GM18499 (cell line): Measurements from ENCODE around the gene GPATCH2L.

Source experiments
- ATAC-seq: cut with Tn5 transposase; IDR thresholded peaks from one replicate; pipeline ENCODE4 v1.9.1; 2021; ENCODE audit warnings: moderate number of reproducible peaks; ENCODE audit not compliant: insufficient read depth, unreplicated experiment

GPATCH2L gene

DNA sequence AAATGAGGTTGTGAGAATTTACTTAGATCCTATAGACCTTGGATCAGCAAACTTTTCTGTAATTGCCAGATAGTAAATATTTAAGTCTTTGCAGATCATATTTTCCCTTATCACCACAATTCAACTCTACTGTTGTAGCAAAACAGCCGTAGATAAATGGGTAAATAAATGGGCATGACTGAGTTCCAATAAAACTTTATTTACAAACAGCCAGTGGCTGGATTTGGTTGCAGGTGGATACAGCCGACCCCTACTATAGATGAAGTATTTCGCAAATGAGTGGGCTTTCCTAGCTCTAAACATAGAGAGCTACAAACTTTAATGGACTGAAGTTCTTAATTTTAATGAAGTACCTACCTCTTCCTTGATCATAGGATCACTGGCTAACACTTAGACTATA lies 100.7 kb downstream of the GPATCH2L start:
- no peak for ATAC-seq

DNA sequence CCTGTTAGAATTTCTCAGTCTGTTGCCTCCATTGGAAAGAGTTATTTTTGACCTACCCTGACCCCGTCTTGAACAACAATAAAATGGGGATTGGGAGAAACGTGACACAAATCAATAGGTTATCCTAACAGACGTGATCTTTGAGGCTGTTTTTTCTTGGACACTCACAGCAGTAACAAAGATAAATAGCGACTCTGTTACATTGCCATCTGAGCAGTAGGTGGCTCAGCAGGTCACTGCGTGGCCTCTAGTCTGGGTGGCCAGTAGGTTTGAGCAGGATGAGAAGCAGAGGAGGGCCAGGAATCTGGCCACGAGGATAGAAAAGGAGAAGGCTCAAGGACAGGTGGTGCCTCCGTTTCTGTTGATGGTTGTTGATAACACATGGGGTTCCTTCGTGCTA lies 101.4 kb downstream of the GPATCH2L start:
- no peak for ATAC-seq

DNA sequence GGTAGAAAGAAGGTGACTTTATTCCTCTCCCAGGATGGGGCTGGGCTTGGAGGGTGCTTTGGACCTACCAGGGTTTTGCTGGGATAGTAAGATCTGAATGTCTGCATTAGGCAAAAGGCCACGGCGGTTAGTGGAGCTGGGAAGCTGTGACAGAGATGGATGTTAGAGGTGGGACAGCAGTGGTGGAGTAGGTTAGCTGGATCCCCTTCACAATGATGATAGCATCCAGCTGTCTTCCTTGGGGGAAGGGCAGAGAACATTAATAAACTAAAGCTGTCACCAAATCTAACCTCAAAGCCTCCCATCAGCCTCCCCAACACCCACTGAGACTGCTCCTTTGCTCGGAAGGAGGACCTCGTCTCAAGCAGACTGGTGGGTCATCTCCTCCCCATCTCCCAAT lies 104.8 kb downstream of the GPATCH2L start:
- ATAC-seq, result no peak

DNA sequence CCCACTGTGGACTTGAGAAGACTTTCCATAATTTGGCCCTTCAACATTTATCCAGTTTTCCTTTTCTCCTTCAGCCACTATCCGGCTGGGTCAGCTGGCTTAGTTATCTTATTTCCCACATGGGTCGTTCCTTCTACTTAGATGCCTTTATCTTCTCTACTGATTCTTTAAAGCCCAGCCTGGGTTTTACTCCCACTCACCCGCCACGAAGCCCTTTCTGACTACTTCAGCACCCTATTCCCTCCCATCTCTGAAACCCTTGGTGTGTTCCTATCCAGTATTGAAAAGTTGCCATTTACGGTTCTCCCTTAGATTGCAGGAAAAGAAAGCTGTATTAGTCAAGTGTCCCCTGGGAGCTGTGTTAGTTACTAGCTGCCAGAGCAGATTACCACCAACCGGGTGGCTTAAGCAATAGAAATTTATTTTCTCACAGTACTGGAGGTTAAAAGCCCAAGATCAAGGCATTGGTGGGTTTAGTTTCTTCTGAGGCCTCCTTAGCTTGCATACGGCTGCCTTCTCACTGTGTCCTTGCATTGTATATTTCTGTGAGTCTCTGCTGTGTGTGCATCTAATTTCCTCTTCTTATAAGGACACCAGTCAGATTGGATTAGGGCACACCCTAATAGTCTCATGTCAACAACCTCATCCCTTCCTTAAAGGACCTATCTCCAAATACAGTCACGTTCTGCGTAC lies 105.5 kb downstream of the GPATCH2L start:
- no peak for ATAC-seq

DNA sequence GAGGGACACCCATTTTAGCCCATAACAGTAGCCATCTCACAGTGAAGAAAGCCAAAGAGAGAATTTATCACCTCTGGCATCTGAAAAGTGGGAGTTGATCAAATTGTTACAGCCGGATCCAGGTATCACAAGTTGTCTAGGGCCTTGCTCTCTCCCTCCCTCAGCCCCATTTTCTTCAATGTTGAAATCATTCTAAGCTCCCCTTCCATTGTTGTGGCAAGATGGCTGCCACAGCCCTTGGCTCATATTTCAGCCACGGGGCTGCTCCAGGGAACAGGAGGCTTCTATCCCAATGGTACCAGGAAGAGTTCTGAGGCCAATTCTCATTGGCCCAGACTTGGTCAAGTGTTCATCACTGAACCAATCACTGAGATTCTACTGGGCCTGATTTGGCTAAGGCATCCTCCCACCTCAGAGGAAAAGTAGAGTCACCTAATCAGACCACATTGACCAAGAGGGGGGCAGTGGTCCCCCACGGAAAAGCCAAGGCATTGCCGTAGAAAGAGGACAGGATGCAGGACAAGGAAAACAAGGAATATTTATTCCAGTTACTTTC lies 106.2 kb downstream of the GPATCH2L start:
- no peak for ATAC-seq

DNA sequence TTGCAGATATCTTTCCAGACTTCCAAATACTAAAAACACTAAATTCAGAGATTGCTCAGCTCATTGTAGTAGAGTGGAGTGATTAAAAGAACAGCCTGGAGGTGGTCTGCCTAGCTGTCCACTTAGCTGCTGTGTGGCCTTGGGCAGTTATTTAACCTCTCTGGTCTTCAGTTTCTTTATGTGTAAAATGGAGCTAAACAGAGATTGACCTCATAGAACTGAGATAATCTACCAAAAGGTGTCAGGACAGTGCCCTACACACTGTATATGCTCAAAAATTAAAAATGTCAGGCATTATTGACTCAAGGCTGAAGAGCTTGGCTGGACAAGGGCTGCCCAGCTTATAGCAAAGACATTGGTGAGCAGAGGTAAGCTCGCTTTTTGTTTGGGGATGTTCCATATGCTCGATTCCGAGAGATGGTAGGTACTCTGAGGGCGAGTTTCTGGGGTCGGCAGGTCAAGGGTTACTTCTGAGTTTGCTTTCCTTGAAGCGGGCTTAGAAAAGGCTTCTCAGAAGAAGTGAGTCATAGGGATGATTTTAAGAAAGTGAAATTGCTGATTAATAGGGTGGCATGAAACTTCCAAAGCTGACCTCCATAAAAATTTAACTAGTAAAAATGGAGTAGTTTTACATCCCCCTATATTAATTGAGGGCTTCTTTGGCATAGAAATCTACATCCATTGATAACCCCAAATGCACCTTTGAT lies 107.5 kb downstream of the GPATCH2L start:
- ATAC-seq, result no peak

DNA sequence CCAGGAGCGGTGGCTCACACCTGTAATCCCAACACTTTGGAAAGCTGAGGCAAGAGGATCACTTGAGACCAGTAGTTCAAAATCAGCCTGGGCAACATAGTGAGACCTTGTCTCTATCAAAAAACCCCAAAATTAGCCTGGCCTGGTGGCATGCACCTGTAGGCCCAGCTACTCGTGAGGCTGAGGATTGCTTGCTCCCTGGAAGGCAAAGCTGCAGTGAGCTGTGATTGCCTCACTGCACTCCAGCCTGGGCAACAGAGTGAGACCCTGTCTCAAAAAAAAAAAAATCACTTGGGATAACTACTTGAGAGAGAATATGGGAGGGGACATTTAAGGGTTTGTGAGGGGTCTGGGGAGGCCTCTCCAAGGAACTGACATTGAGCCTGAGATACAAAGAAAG lies 109.0 kb downstream of the GPATCH2L start:
- ATAC-seq, result no peak

DNA sequence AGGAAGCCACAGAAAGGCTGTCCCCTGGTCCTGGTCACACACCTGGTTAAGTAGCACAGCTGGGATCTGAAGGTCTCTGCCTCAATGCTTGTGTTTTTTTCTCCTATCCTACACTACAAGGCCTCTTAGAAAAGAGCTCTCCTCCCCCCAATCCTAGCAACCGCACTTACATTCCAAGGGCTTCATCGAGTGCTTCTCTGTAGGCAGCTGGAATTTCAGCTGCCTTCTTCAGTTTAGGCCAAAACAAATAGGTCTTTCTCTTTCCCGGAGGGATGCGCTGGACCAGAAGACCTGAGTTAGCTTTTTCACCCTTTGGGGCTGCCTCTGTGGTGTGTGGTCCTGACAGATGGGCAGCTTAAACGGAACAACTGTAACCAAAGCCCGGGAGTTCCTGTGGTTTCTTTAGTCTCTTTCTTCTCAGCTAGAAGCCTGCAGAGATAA lies 109.7 kb downstream of the GPATCH2L start:
- ATAC-seq, result no peak

DNA sequence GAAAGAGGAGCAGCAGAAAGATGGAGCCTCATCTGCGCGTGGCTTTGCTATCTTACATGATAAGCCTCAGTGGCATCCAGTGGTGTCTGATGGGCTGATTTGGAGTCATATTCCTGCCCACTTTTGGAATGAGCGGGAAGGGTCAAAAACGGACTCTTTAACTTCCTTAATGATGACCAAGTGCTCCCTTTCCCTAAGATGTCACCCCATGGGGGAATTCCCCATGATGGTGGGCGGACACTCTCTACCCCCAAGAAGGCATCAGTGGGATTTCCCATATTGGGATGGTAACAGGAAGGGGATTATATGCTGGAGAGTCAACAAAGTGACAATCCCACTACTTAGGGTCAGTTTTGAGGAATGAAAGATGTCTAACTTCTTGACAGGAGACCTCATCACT lies 110.9 kb downstream of the GPATCH2L start:
- no peak for ATAC-seq
